Karpas-422 (cell line): ENCODE results near the gene PTPN6. TPM values are rescaled to one million over a fixed set of nuclear protein-coding genes. Genes with fewer than 3 reads are reported as not detected.

ENCODE experiments used
- DNase-seq: peaks from one replicate; pipeline ENCODE4 v3.0.0-alpha.2; 2015
- H2AFZ ChIP-seq: fragments of 200-600 bp; sonication (generic); 2 replicates; pipeline ENCODE4 v1.6.1; 2014; ENCODE audit warnings: antibody characterized with exemption, low read length, mixed read lengths
- H3K27ac ChIP-seq: fragments of 200-600 bp; sonication (generic); 2 replicates; pipeline ENCODE4 v1.5.1; 2014; ENCODE audit warnings: mild to moderate bottlenecking, low read length, moderate library complexity
- H3K27me3 ChIP-seq: fragments of 200-600 bp; sonication (generic); 2 replicates; pipeline ENCODE4 v1.6.1; 2014; ENCODE audit warnings: low read length, mixed read lengths
- H3K36me3 ChIP-seq: fragments of 200-600 bp; sonication (generic); 2 replicates; pipeline ENCODE4 v1.6.1; 2014; ENCODE audit warnings: low read length, mixed read lengths; ENCODE audit not compliant: insufficient read depth
- H3K4me1 ChIP-seq: fragments of 200-600 bp; sonication (generic); 2 replicates; pipeline ENCODE4 v1.6.1; 2014; ENCODE audit warnings: mild to moderate bottlenecking, low read length, mixed read lengths
- H3K4me2 ChIP-seq: fragments of 200-600 bp; sonication (generic); 2 replicates; pipeline ENCODE4 v1.6.1; 2014; ENCODE audit warnings: low read length, low read depth, mild to moderate bottlenecking; ENCODE audit not compliant: poor library complexity, severe bottlenecking
- H3K4me3 ChIP-seq: fragments of 200-600 bp; sonication (generic); 2 replicates; pipeline ENCODE4 v1.5.1; 2014; ENCODE audit warnings: mild to moderate bottlenecking, antibody characterized with exemption, low read length, mixed read lengths
- H3K79me2 ChIP-seq: fragments of 200-600 bp; sonication (generic); 2 replicates; pipeline ENCODE4 v1.6.1; 2014; ENCODE audit warnings: mild to moderate bottlenecking, low read length, mixed read lengths
- H3K9ac ChIP-seq: fragments of 200-600 bp; sonication (generic); 2 replicates; pipeline ENCODE4 v1.6.0; 2014; ENCODE audit warnings: low read length
- H3K9me2 ChIP-seq: fragments of 200-600 bp; sonication (generic), shearing (Covaris generic); replicated peaks from 2 replicates; pipeline ENCODE4 v1.6.0; 2014; ENCODE audit warnings: mild to moderate bottlenecking, low read length, moderate library complexity; ENCODE audit not compliant: insufficient read depth
- H3K9me3 ChIP-seq: fragments of 300-700, 200-600 bp; sonication (generic); 2 replicates; pipeline ENCODE4 v1.6.1; 2014; ENCODE audit warnings: low read length, mixed read lengths
- H4K20me1 ChIP-seq: fragments of 200-600 bp; sonication (generic); 2 replicates; pipeline ENCODE4 v1.6.1; 2014; ENCODE audit warnings: mild to moderate bottlenecking, antibody characterized with exemption, low read length, low read depth; ENCODE audit not compliant: insufficient read depth
- total RNA-seq: library from RNA; depleted of rRNA; stranded (reverse); fragments of >200 nt; shearing (Covaris generic); gene quantifications from 2 replicates; pipeline ENCODE4 v1.2.3, GENCODE V29; 2014; ENCODE audit warnings: low replicate concordance

The PTPN6 gene
- total RNA-seq, 1 experiment from 2014 or later, result 411 TPM

DNA sequence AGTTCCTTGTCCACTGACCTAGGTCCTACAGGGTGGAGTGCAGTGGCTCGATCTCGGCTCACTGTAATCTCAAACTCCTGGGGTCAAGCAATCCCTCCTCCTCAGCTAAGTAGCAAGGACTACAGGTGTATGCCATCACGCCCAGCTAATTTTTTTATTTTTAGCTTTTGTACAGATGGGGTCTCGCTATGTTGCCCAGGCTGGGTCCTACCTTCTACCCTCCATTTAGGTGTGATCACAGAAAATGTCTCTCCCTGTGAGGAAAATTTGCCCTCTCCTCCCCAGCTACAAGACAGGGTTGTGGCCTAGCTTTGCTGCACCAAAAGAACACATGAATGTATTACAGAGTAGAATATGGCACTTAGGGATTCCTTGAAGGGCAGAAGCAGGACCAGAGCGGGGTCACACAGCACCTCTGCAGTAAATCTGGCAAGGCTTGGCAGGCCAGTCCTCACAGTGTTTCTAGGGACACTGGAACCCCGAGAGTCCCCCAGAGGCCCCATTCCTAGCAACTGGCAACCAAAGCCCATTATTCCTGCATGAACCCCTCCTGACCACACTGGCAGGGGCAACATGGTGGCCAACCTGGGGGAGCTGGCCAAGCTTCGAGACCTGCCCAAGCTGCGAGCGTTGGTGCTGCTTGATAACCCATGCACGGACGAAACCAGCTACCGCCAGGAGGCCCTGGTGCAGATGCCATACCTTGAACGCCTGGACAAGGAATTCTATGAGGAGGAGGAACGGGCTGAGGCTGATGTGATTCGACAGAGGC, 38.8 kb upstream of the PTPN6 start:
- DNase-seq, result no peak
- no peak overlapping the region for H2AFZ ChIP-seq

DNA sequence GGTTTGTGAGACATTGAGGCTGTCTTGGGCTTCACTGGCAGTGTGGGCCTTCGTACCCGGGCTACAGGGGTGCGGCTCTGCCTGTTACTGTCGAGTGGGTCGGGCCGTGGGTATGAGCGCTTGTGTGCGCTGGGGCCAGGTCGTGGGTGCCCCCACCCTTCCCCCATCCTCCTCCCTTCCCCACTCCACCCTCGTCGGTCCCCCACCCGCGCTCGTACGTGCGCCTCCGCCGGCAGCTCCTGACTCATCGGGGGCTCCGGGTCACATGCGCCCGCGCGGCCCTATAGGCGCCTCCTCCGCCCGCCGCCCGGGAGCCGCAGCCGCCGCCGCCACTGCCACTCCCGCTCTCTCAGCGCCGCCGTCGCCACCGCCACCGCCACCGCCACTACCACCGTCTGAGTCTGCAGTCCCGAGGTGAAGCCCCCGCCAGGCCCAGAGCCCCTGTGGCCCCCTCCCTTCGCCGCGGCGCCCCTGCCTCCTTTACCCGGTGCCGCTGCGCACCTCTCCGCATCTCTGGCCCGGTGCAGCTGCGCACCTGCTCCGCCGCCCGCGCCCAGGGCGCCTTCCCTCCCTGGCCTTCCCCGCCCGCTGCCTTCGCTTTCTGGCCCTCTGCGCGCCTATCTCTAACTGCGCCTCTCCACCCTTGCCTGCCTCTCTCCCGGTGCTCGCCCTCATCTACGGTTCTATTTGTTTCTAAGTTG, 36.8 kb upstream of the PTPN6 start, which contains the start of gene ENO2:
TSS of gene ENO2 (plus strand) at position 335 of the 701 bp plus-strand sequence. CDS start 1,253 bp downstream, outside the sequence.
- Histone ChIP-seq H3K79me2 (0 out of 2 replicates have a peak, but pooled peaks cover 5% of the 10 kb centered on the region), H2AFZ (peak within 1 kb of the TSS; percentile 70; the same call in 1 of the 2 replicates), H3K27ac (0 out of 2 replicates have a peak within 1 kb of the TSS, but pooled peaks have one; percentile 10), H3K27me3 (no peaks in the 10 kb centered on the region), H3K9me2 (no peaks in the 10 kb centered on the region), H3K4me2 (peak within 1 kb of the TSS; percentile 79), H3K36me3 (no peaks in the 10 kb centered on the region; the same call in 1 of the 2 replicates), H3K4me3 (peak within 1 kb of the TSS; percentile 74), H3K4me1 (peaks cover 23% of the 10 kb centered on the region), H3K9ac (peak within 1 kb of the TSS; percentile 75), H3K9me3 (no peaks in the 10 kb centered on the region), H4K20me1 (no peaks in the 10 kb centered on the region)
- peak; percentile 82 for DNase-seq

More for the DNA sequence above, 38.8 kb upstream of the PTPN6 start:
- no peaks in the 10 kb centered on the region; the same call in 1 of the 2 replicates for H3K36me3 ChIP-seq
- H3K4me1 ChIP-seq, result peaks cover 23% of the 10 kb centered on the region
- H3K4me3 ChIP-seq, result no peak overlapping the region
- H3K79me2 ChIP-seq, result 0 out of 2 replicates have a peak, but pooled peaks cover 5% of the 10 kb centered on the region
- no peaks in the 10 kb centered on the region for H3K27me3 ChIP-seq
- H3K9me3 ChIP-seq, result no peaks in the 10 kb centered on the region
- no peaks in the 10 kb centered on the region for H4K20me1 ChIP-seq
- no peak overlapping the region for H3K27ac ChIP-seq
- H3K9me2 ChIP-seq, result no peaks in the 10 kb centered on the region
- H3K9ac ChIP-seq, result no peak overlapping the region
- H3K4me2 ChIP-seq, result no peak overlapping the region

DNA sequence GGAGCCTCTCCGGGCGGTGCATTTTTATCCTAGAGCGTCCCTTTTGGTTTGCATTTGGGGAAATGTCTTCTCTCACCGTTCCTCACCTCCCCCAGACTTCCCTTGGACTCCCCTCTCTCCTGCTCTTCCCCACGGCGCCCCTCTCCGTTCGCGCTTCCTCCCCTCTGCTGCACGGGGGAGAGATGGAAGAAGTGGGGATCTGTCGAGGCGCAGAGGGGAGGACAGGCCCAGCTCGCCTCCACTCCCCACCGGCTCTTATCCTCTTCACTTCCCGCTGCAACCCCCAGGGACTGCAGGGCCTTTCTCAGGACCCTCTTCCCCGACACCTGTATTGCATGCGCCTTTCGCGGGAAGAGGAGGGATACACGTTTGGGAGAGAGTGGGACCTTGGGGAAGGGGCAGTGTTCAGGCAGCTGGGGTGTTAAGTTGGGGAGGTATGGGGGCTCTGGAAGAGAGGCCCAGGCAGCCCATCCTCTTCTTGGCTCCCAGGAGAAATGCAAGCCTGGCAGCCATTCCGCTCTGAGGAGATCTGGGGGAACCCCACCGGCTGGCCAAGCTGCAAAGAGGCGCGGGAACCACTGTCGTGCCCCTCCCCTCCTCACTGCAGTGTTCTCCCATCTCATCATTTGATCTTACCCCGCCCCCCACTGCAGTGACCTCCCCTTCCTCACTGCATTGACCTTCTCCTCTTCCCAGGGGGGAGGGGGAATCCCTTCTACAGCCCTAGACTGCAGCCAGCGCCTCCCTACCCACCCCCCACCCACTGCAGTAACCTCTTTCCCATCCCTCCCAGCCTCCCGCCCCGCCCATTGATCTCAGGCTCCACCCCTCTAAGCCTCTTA, 36.0 kb upstream of the PTPN6 start:
- Histone ChIP-seq H3K4me2 (peak overlapping the region; percentile 79), H3K27ac (0 out of 2 replicates have a peak overlapping the region, but pooled peaks have one; percentile 10), H3K9ac (peak overlapping the region; percentile 75), H4K20me1 (no peaks in the 10 kb centered on the region), H3K9me3 (no peaks in the 10 kb centered on the region), H3K9me2 (no peaks in the 10 kb centered on the region), H3K4me3 (peak overlapping the region; percentile 74), H3K4me1 (peaks cover 28% of the 10 kb centered on the region), H2AFZ (peak overlapping the region; percentile 70; the same call in 1 of the 2 replicates), H3K36me3 (no peaks in the 10 kb centered on the region; the same call in 1 of the 2 replicates), H3K27me3 (no peaks in the 10 kb centered on the region), H3K79me2 (0 out of 2 replicates have a peak, but pooled peaks cover 5% of the 10 kb centered on the region)
- peak; percentile 50 for DNase-seq

DNA sequence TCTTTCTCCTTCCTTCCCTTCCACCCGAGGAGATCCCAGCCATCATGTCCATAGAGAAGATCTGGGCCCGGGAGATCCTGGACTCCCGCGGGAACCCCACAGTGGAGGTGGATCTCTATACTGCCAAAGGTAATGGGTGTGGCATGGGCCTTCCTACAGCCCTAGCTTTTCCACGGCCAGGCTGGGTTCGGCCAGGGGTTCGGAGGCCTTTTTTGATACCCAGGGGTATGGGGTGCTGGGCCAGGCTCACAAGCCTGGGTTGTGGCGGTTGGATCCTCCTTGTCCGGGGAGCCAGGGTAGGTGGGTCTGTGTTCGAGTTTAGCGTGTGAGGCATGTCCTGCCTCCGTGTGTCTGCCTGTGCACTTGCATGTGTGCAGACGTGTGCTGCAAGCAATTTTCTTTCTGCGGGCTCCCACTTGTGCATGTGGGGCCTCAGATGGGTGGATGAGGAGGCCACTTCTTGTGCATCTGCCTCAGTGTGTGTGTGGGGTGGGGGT, 35.3 kb upstream of the PTPN6 start:
- peaks cover 28% of the 10 kb centered on the region for H3K4me1 ChIP-seq
- no peak overlapping the region for H3K27ac ChIP-seq
- H4K20me1 ChIP-seq, result no peaks in the 10 kb centered on the region
- peak overlapping the region; percentile 79 for H3K4me2 ChIP-seq
- no peaks in the 10 kb centered on the region for H3K9me2 ChIP-seq
- no peak overlapping the region for H2AFZ ChIP-seq
- H3K79me2 ChIP-seq, result 0 out of 2 replicates have a peak, but pooled peaks cover 5% of the 10 kb centered on the region
- no peaks in the 10 kb centered on the region for H3K27me3 ChIP-seq
- H3K36me3 ChIP-seq, result no peaks in the 10 kb centered on the region; the same call in 1 of the 2 replicates
- no peaks in the 10 kb centered on the region for H3K9me3 ChIP-seq
- H3K9ac ChIP-seq, result peak overlapping the region; percentile 75; the same call in 1 of the 2 replicates
- peak; percentile 34 for DNase-seq
- H3K4me3 ChIP-seq, result peak overlapping the region; percentile 74; the same call in 1 of the 2 replicates

DNA sequence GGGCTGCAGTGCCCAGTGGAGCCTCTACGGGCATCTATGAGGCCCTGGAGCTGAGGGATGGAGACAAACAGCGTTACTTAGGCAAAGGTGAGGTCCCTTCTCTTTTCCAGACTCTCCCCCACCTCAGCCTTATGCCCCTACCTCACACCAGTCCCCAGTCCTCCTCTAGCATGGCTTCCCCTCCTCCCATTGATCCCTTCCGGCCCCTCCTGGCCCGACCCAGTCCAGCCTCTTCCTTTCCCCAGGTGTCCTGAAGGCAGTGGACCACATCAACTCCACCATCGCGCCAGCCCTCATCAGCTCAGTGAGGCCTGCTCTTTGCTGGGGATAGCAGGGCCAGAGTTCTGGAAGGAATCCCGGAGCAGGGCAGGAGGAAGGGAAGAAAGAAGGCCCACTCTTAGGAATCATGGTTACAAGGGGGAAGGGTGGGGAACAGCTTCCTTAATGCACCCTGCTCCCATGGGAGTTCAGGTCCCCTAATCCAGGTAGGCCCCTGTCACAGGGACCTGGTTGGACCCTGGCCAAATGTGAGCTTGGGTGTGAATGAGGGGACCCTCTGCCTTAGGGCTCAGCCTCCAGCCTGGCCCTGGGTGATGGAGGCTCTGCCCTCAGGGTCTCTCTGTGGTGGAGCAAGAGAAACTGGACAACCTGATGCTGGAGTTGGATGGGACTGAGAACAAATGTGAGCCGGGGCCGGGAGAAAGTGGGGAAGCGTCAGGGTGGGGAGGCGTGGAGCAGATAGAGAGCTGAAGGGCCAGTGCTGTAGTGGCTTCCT, 34.5 kb upstream of the PTPN6 start:
- H3K9me2 ChIP-seq, result no peaks in the 10 kb centered on the region
- H3K27ac ChIP-seq, result no peak overlapping the region
- peaks cover 33% of the 10 kb centered on the region for H3K4me1 ChIP-seq
- H3K27me3 ChIP-seq, result no peaks in the 10 kb centered on the region
- peak; percentile 33 for DNase-seq
- H3K79me2 ChIP-seq, result 0 out of 2 replicates have a peak, but pooled peaks cover 5% of the 10 kb centered on the region
- no peaks in the 10 kb centered on the region; the same call in 1 of the 2 replicates for H3K36me3 ChIP-seq
- no peak overlapping the region for H3K4me2 ChIP-seq
- no peak overlapping the region for H3K4me3 ChIP-seq
- no peak overlapping the region for H3K9ac ChIP-seq
- H4K20me1 ChIP-seq, result no peaks in the 10 kb centered on the region
- H3K9me3 ChIP-seq, result no peaks in the 10 kb centered on the region
- no peak overlapping the region for H2AFZ ChIP-seq

DNA sequence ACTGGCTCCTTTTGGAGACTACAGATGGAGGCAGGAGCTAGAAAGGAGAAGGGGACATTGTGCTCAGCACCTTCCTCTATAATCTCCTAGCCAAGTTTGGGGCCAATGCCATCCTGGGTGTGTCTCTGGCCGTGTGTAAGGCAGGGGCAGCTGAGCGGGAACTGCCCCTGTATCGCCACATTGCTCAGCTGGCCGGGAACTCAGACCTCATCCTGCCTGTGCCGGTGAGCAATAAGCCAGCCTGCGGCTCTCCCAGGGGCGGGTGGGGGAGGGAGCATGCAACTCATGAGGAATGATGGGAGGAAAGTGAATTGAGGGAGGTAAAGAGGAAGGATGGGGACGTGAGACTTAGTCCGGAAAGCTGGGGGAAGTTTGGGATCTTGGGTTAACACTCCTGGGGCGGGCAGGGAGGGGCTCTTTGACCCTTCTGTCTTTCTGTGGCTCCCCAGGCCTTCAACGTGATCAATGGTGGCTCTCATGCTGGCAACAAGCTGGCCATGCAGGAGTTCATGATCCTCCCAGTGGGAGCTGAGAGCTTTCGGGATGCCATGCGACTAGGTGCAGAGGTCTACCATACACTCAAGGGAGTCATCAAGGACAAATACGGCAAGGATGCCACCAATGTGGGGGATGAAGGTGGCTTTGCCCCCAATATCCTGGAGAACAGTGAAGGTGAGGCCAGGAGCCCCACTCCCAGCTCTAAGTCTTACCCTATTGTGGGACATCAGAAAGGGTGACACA, 33.5 kb upstream of the PTPN6 start:
- DNase-seq, result peak; percentile 32
- Histone ChIP-seq H3K27me3 (no peaks in the 10 kb centered on the region), H3K4me3 (no peak overlapping the region), H3K9ac (no peak overlapping the region), H3K9me3 (no peaks in the 10 kb centered on the region), H3K9me2 (no peaks in the 10 kb centered on the region), H2AFZ (no peak overlapping the region), H3K36me3 (no peaks in the 10 kb centered on the region; the same call in 1 of the 2 replicates), H3K4me2 (no peak overlapping the region), H4K20me1 (no peaks in the 10 kb centered on the region), H3K79me2 (0 out of 2 replicates have a peak, but pooled peaks cover 5% of the 10 kb centered on the region), H3K4me1 (peaks cover 43% of the 10 kb centered on the region), H3K27ac (no peak overlapping the region)
